Glomerular visceral epithelial cell (primary cell): ENCODE measurements around the gene SIGLEC12.
A peak's percentile ranks its signal among the peaks of the same experiment; 100 is the strongest.

Experiments used
- DNase-seq: peaks from one replicate; pipeline ENCODE4 v3.0.0-alpha.2; 2016; ENCODE audit errors: extremely low spot score

Gene SIGLEC12

DNA sequence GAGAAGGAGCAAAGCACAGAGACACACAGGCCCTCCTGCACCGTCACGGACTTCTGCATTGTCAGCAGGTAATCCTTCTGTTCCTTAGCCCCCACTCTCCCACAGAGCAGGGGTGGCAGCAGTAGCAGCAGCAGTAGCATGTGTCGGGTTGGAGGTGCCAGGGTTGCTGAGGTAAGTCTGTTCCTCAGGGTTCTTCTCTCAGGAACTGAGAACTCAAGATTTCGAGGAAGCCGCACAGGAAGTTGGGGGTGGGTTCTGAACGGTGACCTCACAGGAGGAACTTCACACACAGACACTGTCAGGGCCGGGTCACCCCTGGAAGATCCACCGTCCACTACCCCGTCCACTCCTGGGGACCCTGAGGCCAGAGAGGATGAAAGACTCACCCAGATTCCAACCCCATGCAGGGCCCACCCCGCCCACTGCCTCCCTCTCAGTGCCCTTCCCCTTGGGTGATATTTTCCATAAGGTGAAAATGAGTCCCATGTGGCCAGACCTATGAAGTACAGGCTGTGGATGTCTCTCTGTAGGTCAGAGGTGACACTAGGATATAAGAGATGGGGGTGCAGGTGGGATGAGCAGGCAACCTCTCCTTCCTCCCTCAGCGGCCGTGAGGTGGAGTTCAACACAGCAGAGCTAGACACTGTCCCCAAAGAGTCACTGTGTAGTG is at the start of gene SIGLEC12:
SIGLEC12 (minus strand) TSS at position 207 of the 670 bp plus-strand sequence; CDS start at position 140, 67 bp downstream.
- DNase-seq: no peak

GRCh38 chr19:51550848-51551672 is 49.5 kb upstream of the SIGLEC12 start:
- DNase-seq: no peak

- DNase-seq: no peak
These were observed 48.1 kb upstream of the SIGLEC12 start for GRCh38 chr19:51549533-51550324.

DNA sequence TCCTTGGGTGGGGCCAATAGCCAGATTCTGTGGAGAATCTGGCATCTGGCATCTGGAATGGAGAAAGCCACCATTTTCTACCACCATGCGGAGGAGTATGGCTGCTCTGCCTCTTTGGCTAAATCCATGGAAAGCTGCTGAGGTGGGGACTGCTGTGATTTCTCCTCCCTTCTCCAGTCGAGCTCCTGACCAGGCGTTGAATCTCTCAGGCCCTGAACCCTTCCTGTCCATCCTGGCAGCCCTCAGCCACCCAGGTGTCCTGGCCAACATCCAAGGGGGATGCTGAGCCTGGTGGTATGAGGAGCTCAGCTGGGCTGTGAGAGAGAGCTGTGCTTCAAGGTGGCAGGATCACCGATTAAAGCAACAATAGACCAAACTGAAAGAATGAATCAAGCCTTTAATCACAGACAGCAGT is 47.3 kb upstream of the SIGLEC12 start:
- no peak for DNase-seq

DNA sequence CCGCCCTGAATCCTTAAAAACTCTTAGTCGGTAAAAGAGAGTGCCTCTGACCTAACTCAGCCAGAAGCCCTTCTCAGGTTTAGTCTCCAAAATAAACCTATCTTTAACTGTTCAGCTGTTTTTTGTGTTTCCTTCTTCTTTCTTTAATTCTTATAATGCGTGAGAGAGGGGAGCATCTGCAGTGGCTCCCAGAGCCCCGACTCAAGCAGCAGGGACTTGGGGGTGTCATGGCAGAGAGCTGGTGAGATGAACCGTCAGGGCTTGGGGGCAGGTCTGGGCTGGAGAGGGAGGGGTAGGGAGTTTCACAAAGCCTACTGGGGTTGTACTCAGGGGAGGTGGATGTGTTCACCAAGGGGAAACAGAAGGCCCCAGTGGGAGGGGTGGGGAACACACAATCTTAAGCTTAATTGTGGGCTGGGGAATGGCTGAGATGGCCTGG is 46.6 kb upstream of the SIGLEC12 start:
- no peak for DNase-seq

- DNase-seq: no peak
These were observed 46.0 kb upstream of the SIGLEC12 start for GRCh38 chr19:51547397-51548212.

GRCh38 chr19:51546650-51547396 is 45.2 kb upstream of the SIGLEC12 start:
- peak; percentile 45 for DNase-seq

- no peak for DNase-seq
These were observed 44.6 kb upstream of the SIGLEC12 start for GRCh38 chr19:51546107-51546649.

DNA sequence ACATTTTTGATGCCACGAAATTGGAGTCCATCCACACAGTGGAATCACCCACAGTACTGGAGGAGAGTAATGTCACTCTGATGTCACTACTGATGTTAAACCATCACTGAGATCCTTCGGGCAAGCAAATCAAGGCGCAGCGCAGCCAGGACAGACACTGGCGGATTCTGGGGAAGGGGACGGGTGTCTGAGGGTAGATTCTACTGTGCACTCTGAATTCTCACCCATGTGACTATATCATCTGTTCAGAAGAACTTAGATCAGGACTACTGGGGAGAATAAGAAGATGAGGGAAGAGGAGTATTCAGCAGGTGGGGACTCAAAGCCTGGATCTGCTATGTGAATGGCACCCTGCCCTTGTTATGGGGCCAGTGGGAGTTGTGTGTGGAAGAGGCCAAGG is 42.4 kb upstream of the SIGLEC12 start:
- no peak for DNase-seq

- no peak for DNase-seq
These were observed 41.1 kb upstream of the SIGLEC12 start for GRCh38 chr19:51542699-51543098.

GRCh38 chr19:51541458-51542357 is 40.1 kb upstream of the SIGLEC12 start:
- no peak for DNase-seq

GRCh38 chr19:51539821-51540366 is 38.3 kb upstream of the SIGLEC12 start:
- no peak for DNase-seq

GRCh38 chr19:51535535-51535934 is 33.9 kb upstream of the SIGLEC12 start:
- no peak for DNase-seq

GRCh38 chr19:51531349-51532315 is 30.0 kb upstream of the SIGLEC12 start, which contains the start of gene SIGLEC6:
Gene SIGLEC6 (minus strand): TSS chr19:51531670. CDS start chr19:51531648, 22 bp downstream.
- no peak for DNase-seq

GRCh38 chr19:51530616-51531015 is 29.0 kb upstream of the SIGLEC12 start:
- DNase-seq: no peak

GRCh38 chr19:51529301-51529700 is 27.7 kb upstream of the SIGLEC12 start:
- no peak for DNase-seq

DNA sequence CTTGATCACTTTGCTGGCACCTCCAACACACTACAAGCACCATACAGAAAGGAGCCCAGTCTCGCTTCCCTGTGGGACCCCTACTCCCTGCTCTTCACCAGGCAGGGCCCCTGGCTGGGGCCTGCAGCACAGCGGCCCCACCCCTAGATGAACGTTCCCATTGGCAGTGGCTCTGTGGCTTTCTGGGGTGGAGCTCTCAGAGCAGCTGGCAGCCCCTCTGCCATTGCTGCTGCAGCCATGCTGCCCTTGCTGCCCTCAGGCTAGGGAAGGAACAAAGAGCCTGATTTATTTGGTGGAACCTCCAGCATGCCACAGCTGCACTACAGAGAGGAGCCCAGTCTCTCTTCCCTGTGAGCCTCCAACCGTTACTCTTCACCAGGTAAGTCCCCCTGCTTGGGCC is 24.1 kb upstream of the SIGLEC12 start:
- DNase-seq: no peak
